Fibroblast of the aortic adventitia (primary cell): ENCODE data around the gene TMPRSS4. TPM values are rescaled to one million over a fixed set of nuclear protein-coding genes. Genes with fewer than 3 reads are reported as not detected.

Source experiments
- DNase-seq: peaks from one replicate; pipeline ENCODE4 v3.0.0-alpha.2; 2010; ENCODE audit warnings: low read depth
- H3K4me3 ChIP-seq: 2 replicates; pipeline ENCODE4 v1.5.1; 2011; ENCODE audit warnings: low read depth, mild to moderate bottlenecking, control low read depth, low read length, moderate library complexity
- CTCF ChIP-seq: IDR thresholded peaks from 2 replicates; pipeline ENCODE4 v1.5.1; 2011; ENCODE audit warnings: mild to moderate bottlenecking, low read length, control low read depth, inconsistent platforms; ENCODE audit not compliant: insufficient read depth
- total RNA-seq: library from RNA; depleted of rRNA; stranded (reverse); fragments of >200 nt; gene quantifications from 2 replicates; pipeline ENCODE4 v1.2.3, GENCODE V29; 2012; ENCODE audit warnings: low replicate concordance

TMPRSS4 gene
- total RNA-seq, 1 donor: not detected

- TF ChIP-seq CTCF: no peak
- H3K4me3 ChIP-seq: no peak overlapping the region
- DNase-seq: no peak
Measured at GRCh38 chr11:118111744-118112035, 34.8 kb downstream of the TMPRSS4 start.

GRCh38 chr11:118112711-118113430 is 36.0 kb downstream of the TMPRSS4 start:
- no peak overlapping the region for H3K4me3 ChIP-seq
- no peak for TF ChIP-seq CTCF
- DNase-seq: no peak

GRCh38 chr11:118114266-118114665 is 37.4 kb downstream of the TMPRSS4 start:
- no peak overlapping the region for H3K4me3 ChIP-seq
- no peak for TF ChIP-seq CTCF
- no peak for DNase-seq

- no peak for DNase-seq
- TF ChIP-seq CTCF: no peak
- H3K4me3 ChIP-seq: no peak overlapping the region
Measured at GRCh38 chr11:118115048-118115447, 38.2 kb downstream of the TMPRSS4 start.

- no peak for TF ChIP-seq CTCF
- no peak for DNase-seq
- H3K4me3 ChIP-seq: no peak overlapping the region
Measured at GRCh38 chr11:118117790-118118601, 41.1 kb downstream of the TMPRSS4 start.

- H3K4me3 ChIP-seq: no peak overlapping the region
- TF ChIP-seq CTCF: no peak
Measured at GRCh38 chr11:118120793-118121192, 43.9 kb downstream of the TMPRSS4 start.

More at GRCh38 chr11:118120793-118121192, 43.9 kb downstream of the TMPRSS4 start:
- DNase-seq: no peak
